PC-9 (cell line): ENCODE data around the gene HOMEZ. TPM values are rescaled to one million over a fixed set of nuclear protein-coding genes. Genes with fewer than 3 reads are reported as not detected.
"Not testable (repeated sequence)": the region's sequence is repeated elsewhere in the genome, so short reads cannot be mapped to it uniquely, and the experiment has no call there.

Experiments used
- BruUV-seq: library from RNA; stranded (reverse); fragments of 400-500 nt; replicated peaks from 2 replicates; lab custom pipeline; 2021; lab: Mats Ljungman, UMichigan
- CTCF ChIA-PET: fragments of 300-600 bp; sonication (Branson Sonifier 250); formaldehyde crosslinking; loops from one replicate; lab custom pipeline; 2022; ENCODE audit warnings: antibody characterized with exemption; lab: Charles Lee
- POLR2A ChIA-PET: fragments of 300-600 bp; sonication (Branson Sonifier 250); formaldehyde crosslinking; loops from one replicate; lab custom pipeline; 2022; ENCODE audit warnings: antibody characterized with exemption; ENCODE audit not compliant: unreplicated experiment; lab: Charles Lee
- DNase-seq, 2 experiments: peaks; one replicate each; pipeline versions ENCODE4 v3.0.0 to v3.0.0-alpha.2; 2015 to 2022; ENCODE audit warnings: mixed read lengths in 1 of 2
- H2AFZ ChIP-seq: fragments of 200-600 bp; sonication (generic); 2 replicates; pipeline ENCODE4 v1.8.1; 2017; ENCODE audit warnings: antibody characterized with exemption
- H3F3A ChIP-seq: fragments of 200-600 bp; sonication (generic); 2 replicates; pipeline ENCODE4 v1.8.1; 2017; ENCODE audit warnings: antibody characterized with exemption, mild to moderate bottlenecking, low read depth; ENCODE audit not compliant: insufficient read depth
- H3K27ac ChIP-seq: fragments of 200-600 bp; sonication (generic); 2 replicates; pipeline ENCODE4 v1.6.1; 2016; ENCODE audit warnings: mixed run types
- H3K27me3 ChIP-seq: fragments of 200-600 bp; sonication (generic); 2 replicates; pipeline ENCODE4 v1.6.1; 2016; ENCODE audit warnings: low read depth, mixed run types; ENCODE audit not compliant: insufficient read depth
- H3K36me3 ChIP-seq: fragments of 200-600 bp; sonication (generic); 2 replicates; pipeline ENCODE4 v1.6.1; 2016; ENCODE audit warnings: low read depth, mixed run types
- H3K4me1 ChIP-seq: fragments of 200-600 bp; sonication (generic); replicated peaks from 2 replicates; pipeline ENCODE4 v1.6.1; 2016; ENCODE audit warnings: mixed run types; ENCODE audit not compliant: insufficient read depth
- H3K4me2 ChIP-seq: fragments of 200-600 bp; sonication (generic); 2 replicates; pipeline ENCODE4 v1.6.1; 2017; ENCODE audit warnings: mixed run types
- H3K4me3 ChIP-seq: fragments of 200-600 bp; sonication (generic); 2 replicates; pipeline ENCODE4 v1.6.1; 2016; ENCODE audit warnings: mixed run types
- H3K79me2 ChIP-seq: fragments of 200-600 bp; sonication (generic); 2 replicates; pipeline ENCODE4 v1.6.1; 2017; ENCODE audit warnings: low read depth, mixed run types
- H3K9me2 ChIP-seq: fragments of 200-600 bp; sonication (generic); 2 replicates; pipeline ENCODE4 v1.8.1; 2017; ENCODE audit warnings: mild to moderate bottlenecking; ENCODE audit not compliant: insufficient read depth
- H3K9me3 ChIP-seq: fragments of 200-600 bp; sonication (generic); 2 replicates; pipeline ENCODE4 v1.8.1; 2016; ENCODE audit warnings: low read depth; ENCODE audit not compliant: insufficient read depth
- H4K20me1 ChIP-seq: fragments of 200-600 bp; sonication (generic); 2 replicates; pipeline ENCODE4 v1.8.1; 2017; ENCODE audit not compliant: insufficient read depth
- EZH2 ChIP-seq: fragments of 200-600 bp; sonication (generic); IDR thresholded peaks from 2 replicates; pipeline ENCODE4 v1.8.0; 2017; ENCODE audit warnings: antibody characterized with exemption, low read depth
- intact Hi-C: fragments of 100-400 bp; cut with micrococcal nuclease; formaldehyde crosslinking; loops from one replicate; pipeline ENCODE4 v1.10.0; 2022; ENCODE audit not compliant: unreplicated experiment
- total RNA-seq: library from RNA; stranded (reverse); gene quantifications from 2 replicates; pipeline ENCODE4 v1.2.3, GENCODE V29; 2021
- TF ChIP-seq, protein P1 (sequence below): fragments of 200-600 bp; sonication (generic); conservative IDR thresholded peaks from 2 replicates; pipeline ENCODE4 v1.6.1; 2017; ENCODE audit warnings: mixed run types, antibody characterized with exemption, mild to moderate bottlenecking, moderate library complexity

The HOMEZ gene
- total RNA-seq, 1 experiment from 2014 or later = 14.0 TPM

DNA sequence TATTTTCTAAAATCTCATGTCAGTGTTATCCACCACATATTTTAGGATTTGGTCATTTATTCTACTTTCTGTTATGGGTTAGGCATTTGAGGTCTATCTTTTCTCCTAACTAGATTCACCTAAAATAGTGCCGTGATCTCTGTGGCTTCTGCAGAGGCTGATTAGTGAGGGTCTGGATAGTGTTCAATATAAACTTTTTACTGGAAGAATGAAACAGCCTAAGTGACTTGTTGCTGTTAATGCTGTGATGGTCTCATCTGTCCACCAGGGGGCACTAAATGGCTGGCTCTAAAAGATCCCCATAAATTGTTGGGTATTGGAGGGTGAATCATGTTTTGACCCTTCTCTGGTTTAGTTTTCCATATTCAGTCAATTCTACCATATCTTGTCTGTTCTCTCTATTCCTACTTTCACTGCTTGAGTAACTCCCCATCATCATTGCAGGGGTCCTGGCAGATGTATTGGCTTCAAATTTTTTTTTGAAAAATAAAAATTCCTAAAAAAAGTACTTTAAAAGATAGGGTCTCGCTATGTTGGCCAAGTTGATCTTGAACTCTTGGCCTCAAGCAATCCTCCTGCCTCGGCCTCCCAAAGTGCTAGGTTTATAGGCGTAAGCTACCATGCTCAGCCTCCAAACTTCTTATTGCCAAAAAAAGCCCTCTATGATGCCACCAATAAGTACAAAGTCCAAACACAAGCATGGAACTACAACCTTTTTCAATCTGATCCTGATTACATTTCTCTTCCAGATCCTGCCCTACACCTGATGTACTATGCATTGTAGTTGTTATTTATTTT lies 42.2 kb upstream of the HOMEZ start:
- Histone ChIP-seq H3K4me2 (no peak overlapping the region), H3F3A (peaks cover 24% of the 10 kb centered on the region; the same call in 1 of the 2 replicates), H3K4me3 (no peak overlapping the region), H3K36me3 (peaks cover 12% of the 10 kb centered on the region; the same call in 1 of the 2 replicates), H2AFZ (no peak overlapping the region), H4K20me1 (no peaks in the 10 kb centered on the region), H3K27ac (no peak overlapping the region), H3K9me2 (no peaks in the 10 kb centered on the region), H3K4me1 (peaks cover 3% of the 10 kb centered on the region; the same call in 1 of the 2 replicates), H3K27me3 (0 out of 2 replicates have a peak, but pooled peaks cover 8% of the 10 kb centered on the region), H3K79me2 (peaks cover 10% of the 10 kb centered on the region; the same call in 1 of the 2 replicates), H3K9me3 (no peaks in the 10 kb centered on the region)
- POLR2A ChIA-PET = interaction anchor here (0.7 kb wide), 1 partner anchor 8 kb away, joined by 3 read pairs; no protein-coding TSS in a partner anchor
- DNase-seq = peak; percentile 35 to 36
- CTCF ChIA-PET = interaction anchor here (0.6 kb wide), 3 partner anchors 58 to 160 kb away, joined by 3 to 9 read pairs (median 5); no protein-coding TSS in a partner anchor
- no TSS peak for BruUV-seq
- intact Hi-C loops = loop anchor here (1.0 to 5.0 kb wide), 2 partner anchors 52 to 229 kb away; partner anchors contain the start of gene THTPA
- TF ChIP-seq, protein P1, sequence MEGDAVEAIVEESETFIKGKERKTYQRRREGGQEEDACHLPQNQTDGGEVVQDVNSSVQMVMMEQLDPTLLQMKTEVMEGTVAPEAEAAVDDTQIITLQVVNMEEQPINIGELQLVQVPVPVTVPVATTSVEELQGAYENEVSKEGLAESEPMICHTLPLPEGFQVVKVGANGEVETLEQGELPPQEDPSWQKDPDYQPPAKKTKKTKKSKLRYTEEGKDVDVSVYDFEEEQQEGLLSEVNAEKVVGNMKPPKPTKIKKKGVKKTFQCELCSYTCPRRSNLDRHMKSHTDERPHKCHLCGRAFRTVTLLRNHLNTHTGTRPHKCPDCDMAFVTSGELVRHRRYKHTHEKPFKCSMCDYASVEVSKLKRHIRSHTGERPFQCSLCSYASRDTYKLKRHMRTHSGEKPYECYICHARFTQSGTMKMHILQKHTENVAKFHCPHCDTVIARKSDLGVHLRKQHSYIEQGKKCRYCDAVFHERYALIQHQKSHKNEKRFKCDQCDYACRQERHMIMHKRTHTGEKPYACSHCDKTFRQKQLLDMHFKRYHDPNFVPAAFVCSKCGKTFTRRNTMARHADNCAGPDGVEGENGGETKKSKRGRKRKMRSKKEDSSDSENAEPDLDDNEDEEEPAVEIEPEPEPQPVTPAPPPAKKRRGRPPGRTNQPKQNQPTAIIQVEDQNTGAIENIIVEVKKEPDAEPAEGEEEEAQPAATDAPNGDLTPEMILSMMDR = peak; percentile 77
- TF ChIP-seq EZH2 = no peak

DNA sequence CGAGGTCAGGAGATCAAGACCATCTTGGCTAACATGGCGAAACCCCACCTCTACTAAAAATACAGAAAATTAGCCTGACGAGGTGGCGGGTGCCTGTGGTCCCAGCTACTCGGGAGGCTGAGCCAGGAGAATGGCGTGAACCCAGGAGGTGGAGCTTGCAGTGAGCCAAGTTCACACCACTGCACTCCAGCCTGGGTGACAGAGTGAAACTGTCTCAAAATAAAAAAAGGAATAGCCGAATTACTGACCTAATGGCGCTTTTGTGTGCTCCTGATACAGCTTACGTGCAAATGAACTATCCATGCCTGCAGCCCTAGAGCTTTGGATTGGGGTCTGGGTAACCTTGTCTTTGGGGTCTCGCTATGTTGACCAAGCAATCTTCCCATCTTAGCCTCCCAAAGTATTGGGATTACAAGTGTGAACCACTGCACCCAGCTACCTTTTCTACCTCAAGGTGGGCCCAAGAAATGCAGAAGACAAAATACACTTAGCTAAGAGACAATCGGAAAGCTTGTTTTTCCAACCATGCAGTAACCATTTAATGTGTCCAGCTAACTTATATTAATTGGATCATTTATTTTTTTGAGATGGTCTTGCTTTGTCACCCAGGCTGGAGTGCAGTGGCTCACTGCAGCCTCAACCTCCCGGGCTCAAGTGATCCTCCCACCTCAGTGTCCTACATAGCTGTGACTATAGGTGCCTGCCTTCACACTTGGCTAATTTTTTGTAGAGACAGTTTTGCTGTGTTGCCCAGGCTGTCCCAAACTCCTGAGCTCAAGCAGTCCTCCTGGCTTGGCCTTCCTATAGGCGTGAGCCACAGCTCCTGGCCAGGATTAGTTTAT lies 40.8 kb upstream of the HOMEZ start:
- intact Hi-C loops = loop anchor here (5.0 kb wide), 1 partner anchor 231 kb away; the partner anchor contains the start of gene THTPA
- H3K27ac ChIP-seq = no peak overlapping the region
- no TSS peak for BruUV-seq
- no peak overlapping the region for H3K4me3 ChIP-seq
- no peak overlapping the region for H3K4me2 ChIP-seq
- DNase-seq = no peak
- no peak overlapping the region for H2AFZ ChIP-seq
- 0 out of 2 replicates have a peak, but pooled peaks cover 5% of the 10 kb centered on the region for H3K27me3 ChIP-seq
- POLR2A ChIA-PET = interaction anchor here (0.6 to 0.7 kb wide), 3 partner anchors 231 to 788 kb away, joined by 3 to 9 read pairs (median 4); partner anchors contain the start of genes DCAF11 and NRL
- H3K4me1 ChIP-seq = peaks cover 9% of the 10 kb centered on the region
- TF ChIP-seq, protein P1 = no peak
- no peak for TF ChIP-seq EZH2
- peaks cover 24% of the 10 kb centered on the region for H3K79me2 ChIP-seq
- peaks cover 24% of the 10 kb centered on the region; the same call in 1 of the 2 replicates for H3F3A ChIP-seq
- no peaks in the 10 kb centered on the region for H3K9me3 ChIP-seq
- H3K36me3 ChIP-seq = peaks cover 20% of the 10 kb centered on the region; the same call in 1 of the 2 replicates
- CTCF ChIA-PET = interaction anchor here (0.5 to 0.6 kb wide), 2 partner anchors 9 to 152 kb away, joined by 3 to 9 read pairs; no protein-coding TSS in a partner anchor
- H3K9me2 ChIP-seq = no peaks in the 10 kb centered on the region
- no peaks in the 10 kb centered on the region for H4K20me1 ChIP-seq

DNA sequence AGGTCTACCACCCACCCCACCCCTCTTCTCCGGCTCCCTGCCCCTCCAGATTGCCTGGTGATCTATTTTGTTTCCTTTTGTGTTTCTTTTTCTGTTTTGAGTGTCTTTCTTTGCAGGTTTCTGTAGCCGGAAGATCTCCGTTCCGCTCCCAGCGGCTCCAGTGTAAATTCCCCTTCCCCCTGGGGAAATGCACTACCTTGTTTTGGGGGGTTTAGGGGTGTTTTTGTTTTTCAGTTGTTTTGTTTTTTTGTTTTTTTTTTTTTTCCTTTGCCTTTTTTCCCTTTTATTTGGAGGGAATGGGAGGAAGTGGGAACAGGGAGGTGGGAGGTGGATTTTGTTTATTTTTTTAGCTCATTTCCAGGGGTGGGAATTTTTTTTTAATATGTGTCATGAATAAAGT lies 39.8 kb upstream of the HOMEZ start:
- Histone ChIP-seq H3F3A (peaks cover 24% of the 10 kb centered on the region; the same call in 1 of the 2 replicates), H3K36me3 (peaks cover 20% of the 10 kb centered on the region; the same call in 1 of the 2 replicates), H3K79me2 (peaks cover 24% of the 10 kb centered on the region)
- POLR2A ChIA-PET = interaction anchor here (0.7 kb wide), 1 partner anchor 232 kb away, joined by 9 read pairs; no protein-coding TSS in a partner anchor
- not testable (repeated sequence) for H3K4me1 ChIP-seq, H4K20me1 ChIP-seq, H3K9me2 ChIP-seq, H2AFZ ChIP-seq, BruUV-seq, H3K27ac ChIP-seq, H3K9me3 ChIP-seq, DNase-seq, H3K27me3 ChIP-seq, H3K4me3 ChIP-seq, H3K4me2 ChIP-seq
- intact Hi-C loops = loop anchor here (5.0 kb wide), 1 partner anchor 232 kb away; the partner anchor contains the start of gene THTPA
- CTCF ChIA-PET = interaction anchor here (0.7 kb wide), 1 partner anchor 54 kb away, joined by 3 read pairs; no protein-coding TSS in a partner anchor
